Peyer's patch (tissue), 4 donors: ENCODE results near the gene FKBP7.

Experiments
- POLR2A ChIP-seq, 2 donors: fragments of 450-650 bp; IDR thresholded peaks; one replicate each; pipeline ENCODE4 v1.5.1; 2017; ENCODE audit warnings: antibody characterized with exemption in 2 of 2, mild to moderate bottlenecking in 2 of 2, moderate library complexity in 2 of 2
- TF ChIP-seq, protein P1 (sequence below), 6 experiments: fragments of 450-650 bp in 4 of 6; fragments of 200-600 bp in 2 of 6; sonication (generic) in 1 of 6; IDR thresholded peaks; one replicate each; pipeline ENCODE4 v1.5.1; 2017 to 2019; ENCODE audit warnings: antibody characterized with exemption in 6 of 6, mild to moderate bottlenecking in 3 of 6, moderate library complexity in 1 of 6

DNA sequence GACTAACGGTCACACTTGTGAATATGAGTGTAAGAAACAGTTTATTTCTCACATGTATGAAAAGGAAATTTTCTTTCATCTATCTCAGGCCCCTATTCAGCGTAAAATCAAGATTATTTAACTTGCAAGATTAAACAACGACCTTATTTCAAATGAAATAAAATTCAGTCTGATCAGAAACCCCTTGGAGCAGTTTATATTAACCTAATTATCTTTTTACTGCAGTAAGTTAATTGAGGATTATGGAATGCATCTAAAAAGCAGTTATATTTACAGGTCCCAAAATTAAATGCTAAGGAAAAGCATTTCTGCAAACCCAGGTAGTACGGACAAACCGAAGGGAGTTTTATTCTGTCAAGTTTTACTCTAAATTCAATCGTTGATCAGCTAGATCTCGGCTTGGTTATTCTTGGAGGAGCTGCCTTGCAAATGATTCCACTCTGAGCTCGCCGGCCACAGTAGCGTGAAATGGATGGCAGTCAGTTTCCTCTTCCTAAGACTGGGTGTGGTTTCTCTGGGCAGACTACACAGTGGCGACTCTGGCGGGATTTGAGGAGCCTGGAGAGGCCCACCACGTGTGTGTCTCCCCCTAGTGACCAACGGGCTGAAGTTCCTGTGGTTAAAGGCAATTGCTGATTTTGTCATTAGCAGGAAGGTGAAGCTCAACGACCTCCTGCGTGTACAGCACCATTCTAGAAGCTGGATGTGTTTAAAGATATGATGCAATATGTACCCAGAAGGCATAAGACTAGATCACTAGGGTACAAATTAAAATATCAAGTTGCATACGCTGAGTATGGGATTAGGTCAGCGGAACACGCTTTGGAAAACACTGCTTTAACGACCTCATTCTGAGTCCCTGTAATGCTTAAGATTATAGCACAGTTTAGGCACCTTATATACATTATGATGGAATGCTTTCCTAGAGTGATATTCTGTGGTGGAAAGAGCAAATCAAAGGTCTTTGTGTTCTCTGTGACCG lies 63.8 kb downstream of the FKBP7 start:
- no peak for TF ChIP-seq POLR2A (IDR thresholded peaks at IDR 0.05)
- TF ChIP-seq, protein P1, sequence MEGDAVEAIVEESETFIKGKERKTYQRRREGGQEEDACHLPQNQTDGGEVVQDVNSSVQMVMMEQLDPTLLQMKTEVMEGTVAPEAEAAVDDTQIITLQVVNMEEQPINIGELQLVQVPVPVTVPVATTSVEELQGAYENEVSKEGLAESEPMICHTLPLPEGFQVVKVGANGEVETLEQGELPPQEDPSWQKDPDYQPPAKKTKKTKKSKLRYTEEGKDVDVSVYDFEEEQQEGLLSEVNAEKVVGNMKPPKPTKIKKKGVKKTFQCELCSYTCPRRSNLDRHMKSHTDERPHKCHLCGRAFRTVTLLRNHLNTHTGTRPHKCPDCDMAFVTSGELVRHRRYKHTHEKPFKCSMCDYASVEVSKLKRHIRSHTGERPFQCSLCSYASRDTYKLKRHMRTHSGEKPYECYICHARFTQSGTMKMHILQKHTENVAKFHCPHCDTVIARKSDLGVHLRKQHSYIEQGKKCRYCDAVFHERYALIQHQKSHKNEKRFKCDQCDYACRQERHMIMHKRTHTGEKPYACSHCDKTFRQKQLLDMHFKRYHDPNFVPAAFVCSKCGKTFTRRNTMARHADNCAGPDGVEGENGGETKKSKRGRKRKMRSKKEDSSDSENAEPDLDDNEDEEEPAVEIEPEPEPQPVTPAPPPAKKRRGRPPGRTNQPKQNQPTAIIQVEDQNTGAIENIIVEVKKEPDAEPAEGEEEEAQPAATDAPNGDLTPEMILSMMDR (IDR thresholded peaks at IDR 0.05), result peak; percentile 77 to 86 (median 82)
